Activated naive CD8-positive, alpha-beta T cell (primary cell): ENCODE results near the gene EHBP1.

Source experiments
- H3K27ac Mint-ChIP-seq: one replicate; pipeline ENCODE4 v1.8.0; 2021; ENCODE audit warnings: mixed read lengths
- H3K27me3 Mint-ChIP-seq: one replicate; pipeline ENCODE4 v1.8.0; 2021; ENCODE audit warnings: mixed read lengths
- H3K36me3 Mint-ChIP-seq: one replicate; pipeline ENCODE4 v1.8.0; 2021; ENCODE audit warnings: mixed read lengths
- H3K4me1 Mint-ChIP-seq: one replicate; pipeline ENCODE4 v1.8.0; 2021; ENCODE audit warnings: low read depth, mixed read lengths
- H3K4me3 Mint-ChIP-seq: one replicate; pipeline ENCODE4 v1.8.0; 2021; ENCODE audit warnings: mild to moderate bottlenecking, mixed read lengths
- H3K9me3 Mint-ChIP-seq: one replicate; pipeline ENCODE4 v1.8.0; 2021; ENCODE audit warnings: low read depth, mixed read lengths

EHBP1 gene

DNA sequence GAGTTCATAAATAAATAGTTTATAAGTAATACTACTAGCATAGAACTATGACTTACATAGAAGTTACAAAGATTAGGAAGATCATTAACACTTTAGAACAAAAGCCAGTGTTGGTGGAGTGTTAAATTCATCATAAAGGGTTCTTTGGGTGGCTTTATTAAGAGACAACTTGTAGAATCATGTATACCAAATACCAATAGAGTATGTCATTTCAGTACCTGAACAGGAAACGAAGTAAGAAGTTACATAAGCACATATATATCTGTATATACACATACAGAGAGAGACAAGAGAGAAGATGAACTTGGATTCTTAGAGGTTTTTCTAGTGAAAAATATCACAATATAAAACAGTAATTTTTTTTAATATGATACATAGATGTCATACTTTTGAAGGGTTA, 262.7 kb downstream of the EHBP1 start:
- no peak overlapping the region for H3K27ac Mint-ChIP-seq
- H3K36me3 Mint-ChIP-seq: peaks cover 16% of the 10 kb centered on the region
- no peaks in the 10 kb centered on the region for H3K27me3 Mint-ChIP-seq
- no peaks in the 10 kb centered on the region for H3K9me3 Mint-ChIP-seq
- H3K4me3 Mint-ChIP-seq: no peak overlapping the region
- no peaks in the 10 kb centered on the region for H3K4me1 Mint-ChIP-seq

DNA sequence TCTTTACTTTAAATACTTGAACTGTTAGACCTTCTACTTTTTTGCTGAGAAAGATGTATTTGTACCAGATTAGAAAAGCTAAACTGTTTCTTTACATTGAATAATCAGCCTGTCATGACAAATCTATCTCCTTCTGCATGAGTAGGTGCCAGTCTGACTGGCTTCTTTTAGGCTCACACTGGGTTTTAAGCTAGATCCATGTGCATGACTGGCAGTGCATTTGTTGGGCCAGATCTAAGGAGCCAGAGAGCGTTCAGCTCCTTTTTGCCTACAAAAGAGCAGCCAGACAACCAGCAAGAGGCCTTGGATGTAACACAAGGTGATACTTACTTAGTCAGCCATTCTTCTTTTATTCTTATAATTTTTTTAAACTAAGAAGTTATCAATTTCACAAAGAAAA, 263.2 kb downstream of the EHBP1 start:
- no peaks in the 10 kb centered on the region for H3K27me3 Mint-ChIP-seq
- no peaks in the 10 kb centered on the region for H3K9me3 Mint-ChIP-seq
- H3K27ac Mint-ChIP-seq: no peak overlapping the region
- H3K4me3 Mint-ChIP-seq: no peak overlapping the region
- peaks cover 16% of the 10 kb centered on the region for H3K36me3 Mint-ChIP-seq
- H3K4me1 Mint-ChIP-seq: no peaks in the 10 kb centered on the region

DNA sequence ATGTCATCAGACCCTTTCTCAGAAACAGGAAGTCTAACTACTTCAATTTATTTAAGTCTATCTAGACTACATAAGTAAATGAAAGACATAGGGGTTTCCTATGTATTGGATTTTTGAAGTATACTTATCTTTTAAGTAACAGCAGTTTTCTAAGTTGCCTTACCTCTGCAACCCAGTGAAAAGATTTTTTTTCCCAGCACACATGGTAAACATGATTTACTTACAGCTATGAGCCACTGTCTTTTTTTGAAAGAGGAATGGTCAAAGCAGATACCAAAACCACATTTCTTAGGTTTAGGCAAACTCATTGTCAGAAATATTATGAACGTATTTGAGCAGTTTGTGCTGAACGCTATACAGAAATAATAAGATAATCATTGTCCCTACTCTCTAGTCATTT, 266.4 kb downstream of the EHBP1 start:
- Mint-ChIP-seq H3K27ac (no peak overlapping the region), H3K9me3 (no peaks in the 10 kb centered on the region), H3K36me3 (peaks cover 16% of the 10 kb centered on the region), H3K4me3 (no peak overlapping the region), H3K27me3 (no peaks in the 10 kb centered on the region), H3K4me1 (no peaks in the 10 kb centered on the region)

DNA sequence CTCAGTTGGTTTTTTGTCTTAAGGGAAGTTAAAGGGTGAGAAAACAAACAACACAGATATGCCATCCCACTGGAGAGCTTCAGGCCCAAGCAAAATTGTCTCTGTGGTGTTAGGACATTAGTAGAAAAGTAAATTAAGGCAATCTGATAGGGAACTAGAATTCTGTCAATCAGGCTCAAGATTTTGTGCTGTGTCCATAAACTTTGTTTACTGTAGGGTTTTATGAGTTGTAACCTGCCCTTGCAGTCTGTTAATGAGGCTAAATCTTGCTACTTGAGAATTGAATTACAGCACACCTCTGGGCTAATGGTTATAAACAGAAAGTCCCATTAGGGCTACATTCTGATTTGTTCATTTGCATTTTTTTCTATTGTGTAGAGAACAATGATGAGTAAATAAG, 267.1 kb downstream of the EHBP1 start:
- H3K4me3 Mint-ChIP-seq: no peak overlapping the region
- H3K36me3 Mint-ChIP-seq: peaks cover 16% of the 10 kb centered on the region
- H3K4me1 Mint-ChIP-seq: no peaks in the 10 kb centered on the region
- H3K9me3 Mint-ChIP-seq: no peaks in the 10 kb centered on the region
- H3K27ac Mint-ChIP-seq: no peak overlapping the region
- no peaks in the 10 kb centered on the region for H3K27me3 Mint-ChIP-seq

DNA sequence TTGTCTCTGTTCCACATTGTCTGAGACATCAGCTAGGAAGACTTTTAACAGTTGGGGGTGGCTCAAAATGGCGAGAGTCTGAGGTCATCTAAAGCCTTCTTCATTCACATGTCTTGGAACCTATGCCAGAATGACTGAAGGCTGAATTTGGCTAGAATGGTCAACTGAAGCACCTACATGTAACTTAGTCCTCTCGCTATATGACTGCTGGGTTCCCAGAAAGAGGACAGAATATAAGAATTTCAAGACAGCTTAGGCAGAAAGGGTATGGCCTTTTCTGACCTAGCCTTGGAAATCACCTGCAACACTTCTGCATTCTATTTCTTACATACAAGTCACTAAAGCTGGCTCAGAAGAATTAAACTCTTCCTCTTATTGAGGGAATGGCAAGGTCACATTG, 269.5 kb downstream of the EHBP1 start:
- Mint-ChIP-seq H3K4me1 (no peaks in the 10 kb centered on the region), H3K27me3 (no peaks in the 10 kb centered on the region), H3K36me3 (peaks cover 15% of the 10 kb centered on the region), H3K27ac (no peak overlapping the region), H3K9me3 (no peaks in the 10 kb centered on the region), H3K4me3 (no peak overlapping the region)

DNA sequence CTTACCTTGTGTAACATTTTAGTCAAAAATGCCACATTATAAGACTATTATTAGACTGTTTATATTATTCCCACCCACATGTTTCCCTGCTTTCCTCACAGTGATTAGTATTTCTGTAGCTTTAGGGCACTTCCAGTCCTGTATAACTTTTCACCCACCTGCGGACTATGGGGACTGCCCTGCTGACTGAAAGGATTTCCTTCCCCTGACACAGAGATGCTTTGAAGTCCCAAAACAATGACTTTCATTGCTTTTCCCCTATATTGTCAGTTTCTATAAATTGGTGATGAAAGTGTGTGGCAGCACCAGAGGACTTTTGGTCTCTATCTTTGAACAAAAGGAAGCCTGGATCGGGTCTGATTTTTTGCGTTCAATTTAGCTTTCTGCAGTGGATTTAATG, 286.1 kb downstream of the EHBP1 start:
- H3K36me3 Mint-ChIP-seq: peaks cover 14% of the 10 kb centered on the region
- H3K4me3 Mint-ChIP-seq: no peak overlapping the region
- no peaks in the 10 kb centered on the region for H3K9me3 Mint-ChIP-seq
- H3K4me1 Mint-ChIP-seq: no peaks in the 10 kb centered on the region
- no peaks in the 10 kb centered on the region for H3K27me3 Mint-ChIP-seq
- H3K27ac Mint-ChIP-seq: no peak overlapping the region

DNA sequence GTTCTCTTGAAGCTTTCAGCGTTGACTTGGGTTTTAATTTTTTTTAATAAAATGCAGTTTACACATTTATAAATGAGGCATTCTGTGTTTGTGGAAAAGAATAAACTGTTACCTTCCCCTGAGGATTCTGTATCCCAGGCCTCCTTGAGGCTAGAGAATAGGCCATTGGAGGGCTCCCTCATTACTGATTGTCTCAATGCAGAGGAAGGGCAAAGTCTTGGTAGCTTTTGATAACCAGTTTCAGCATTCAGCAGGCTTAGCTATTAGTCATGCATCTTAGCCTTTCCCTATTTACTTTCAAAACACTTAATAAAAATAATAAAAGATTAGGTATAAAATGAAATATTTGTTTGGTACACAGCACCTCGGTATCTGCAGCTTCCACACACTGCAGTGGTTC, 287.0 kb downstream of the EHBP1 start:
- no peaks in the 10 kb centered on the region for H3K4me1 Mint-ChIP-seq
- H3K27ac Mint-ChIP-seq: no peak overlapping the region
- H3K9me3 Mint-ChIP-seq: no peaks in the 10 kb centered on the region
- peaks cover 20% of the 10 kb centered on the region for H3K36me3 Mint-ChIP-seq
- no peaks in the 10 kb centered on the region for H3K27me3 Mint-ChIP-seq
- H3K4me3 Mint-ChIP-seq: no peak overlapping the region

DNA sequence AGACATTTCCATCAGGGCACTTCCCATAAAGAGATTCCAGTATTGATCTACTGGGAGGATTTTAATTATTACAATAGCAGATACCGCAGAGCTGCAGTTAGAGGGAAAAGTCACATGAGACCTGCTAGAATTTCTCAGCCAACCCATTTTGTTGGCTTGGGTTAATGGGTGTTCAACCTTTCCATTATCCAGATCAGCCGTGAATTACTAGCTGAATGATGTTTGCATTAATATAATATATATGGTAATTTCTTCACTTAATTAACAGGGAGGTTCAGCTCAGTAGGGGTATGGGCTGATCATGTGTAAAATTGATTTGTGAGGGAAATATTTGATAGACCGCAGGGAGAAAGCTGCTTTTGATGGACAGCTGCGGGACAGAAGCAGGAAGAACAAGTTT, 288.7 kb downstream of the EHBP1 start:
- no peak overlapping the region for H3K4me3 Mint-ChIP-seq
- H3K27ac Mint-ChIP-seq: no peak overlapping the region
- no peaks in the 10 kb centered on the region for H3K9me3 Mint-ChIP-seq
- no peaks in the 10 kb centered on the region for H3K27me3 Mint-ChIP-seq
- H3K36me3 Mint-ChIP-seq: peaks cover 18% of the 10 kb centered on the region
- no peaks in the 10 kb centered on the region for H3K4me1 Mint-ChIP-seq

DNA sequence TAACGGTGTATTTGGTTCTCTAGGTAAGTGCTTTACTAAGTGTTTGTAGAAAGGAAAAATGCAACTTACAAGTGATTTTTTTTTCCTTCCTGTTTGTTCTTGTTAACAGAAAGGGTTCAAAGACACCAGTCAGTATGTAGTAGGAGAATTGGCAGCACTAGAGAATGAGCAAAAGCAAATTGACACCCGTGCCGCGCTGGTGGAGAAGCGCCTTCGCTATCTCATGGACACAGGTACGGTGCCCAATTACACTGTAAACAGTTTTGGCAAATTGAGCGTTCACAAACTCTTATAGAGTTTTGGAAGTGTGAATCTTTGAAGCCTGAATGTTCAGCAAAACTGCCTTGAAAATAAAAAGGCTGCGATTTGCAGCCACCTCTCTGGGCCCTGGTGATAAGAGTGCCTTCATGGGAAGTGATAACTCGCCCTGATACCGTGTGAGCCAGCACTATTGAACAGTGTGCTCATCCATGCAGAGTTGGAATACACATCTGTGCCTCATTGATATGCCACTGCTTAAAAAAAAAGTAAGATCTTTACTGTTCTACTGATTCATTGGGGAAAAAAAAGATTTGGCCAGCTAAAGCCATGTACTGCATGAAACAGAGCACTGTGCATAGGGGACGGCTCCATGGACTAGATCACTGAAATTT, 291.1 kb downstream of the EHBP1 start:
- H3K27ac Mint-ChIP-seq: no peak overlapping the region
- no peak overlapping the region for H3K4me3 Mint-ChIP-seq
- H3K36me3 Mint-ChIP-seq: peaks cover 21% of the 10 kb centered on the region
- no peaks in the 10 kb centered on the region for H3K4me1 Mint-ChIP-seq
- H3K27me3 Mint-ChIP-seq: no peaks in the 10 kb centered on the region
- H3K9me3 Mint-ChIP-seq: no peaks in the 10 kb centered on the region

DNA sequence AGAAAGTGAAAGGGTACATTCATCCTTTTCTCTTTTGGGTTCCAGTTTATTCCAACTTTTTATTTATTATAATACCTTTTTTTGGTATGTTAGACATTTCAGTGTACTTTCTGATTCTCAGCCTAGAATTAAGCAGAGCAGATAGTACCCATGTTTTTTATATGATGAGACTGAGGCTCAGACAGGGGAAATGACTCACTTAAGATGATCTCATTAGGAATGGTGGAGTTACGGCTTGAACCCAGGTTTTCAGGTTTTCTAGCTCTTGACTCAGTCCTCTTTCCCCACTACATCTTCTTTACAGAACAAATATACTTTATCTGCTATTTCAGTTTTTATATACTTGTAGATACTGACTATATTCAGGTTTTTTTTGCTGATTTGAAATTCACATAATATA, 293.4 kb downstream of the EHBP1 start:
- Mint-ChIP-seq H3K4me3 (no peak overlapping the region), H3K36me3 (peaks cover 25% of the 10 kb centered on the region), H3K9me3 (no peaks in the 10 kb centered on the region), H3K4me1 (no peaks in the 10 kb centered on the region), H3K27me3 (no peaks in the 10 kb centered on the region), H3K27ac (no peak overlapping the region)

DNA sequence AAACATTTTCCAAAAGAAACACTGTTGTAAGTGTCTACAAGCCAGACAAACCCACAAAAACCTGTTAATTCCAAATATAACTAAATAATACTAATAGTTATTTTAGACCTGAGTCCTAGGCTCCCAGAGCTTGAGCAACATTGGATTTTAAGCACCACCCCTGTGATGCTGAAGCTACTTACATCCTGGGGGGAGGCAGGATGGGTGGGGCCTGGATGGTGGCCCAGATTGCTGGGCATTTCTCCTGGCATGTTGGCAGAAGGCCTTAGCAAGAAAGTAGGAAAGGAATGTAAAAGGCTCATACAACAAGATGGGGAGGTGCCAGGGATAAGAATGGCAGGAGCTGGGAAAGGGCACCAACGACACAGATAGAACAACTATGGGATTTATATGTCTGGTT, 294.4 kb downstream of the EHBP1 start:
- peaks cover 27% of the 10 kb centered on the region for H3K36me3 Mint-ChIP-seq
- H3K27ac Mint-ChIP-seq: no peak overlapping the region
- H3K27me3 Mint-ChIP-seq: no peaks in the 10 kb centered on the region

DNA sequence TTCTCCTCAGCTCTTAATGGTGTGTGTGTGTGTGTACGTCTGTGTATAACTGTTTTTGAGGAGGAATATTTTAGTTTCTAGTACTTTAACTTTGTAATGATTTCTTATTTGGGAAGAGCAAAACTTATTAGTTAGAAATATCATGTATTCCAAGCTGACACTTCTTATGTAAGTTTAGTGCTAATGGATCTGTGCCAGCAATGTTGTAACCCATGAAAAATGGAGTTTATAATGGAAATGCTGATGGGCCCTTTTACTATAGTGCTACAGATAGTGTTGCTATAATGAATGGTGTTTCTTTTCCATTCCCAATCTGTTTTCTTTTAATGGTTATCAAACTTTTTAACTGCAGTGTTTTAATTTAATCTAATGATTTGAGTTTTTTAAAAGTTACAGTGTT, 295.3 kb downstream of the EHBP1 start:
- Mint-ChIP-seq H3K9me3 (no peaks in the 10 kb centered on the region), H3K36me3 (peaks cover 27% of the 10 kb centered on the region), H3K27ac (no peak overlapping the region), H3K4me3 (no peak overlapping the region), H3K4me1 (no peaks in the 10 kb centered on the region), H3K27me3 (no peaks in the 10 kb centered on the region)

More for the DNA sequence above, 294.4 kb downstream of the EHBP1 start:
- Mint-ChIP-seq H3K4me1 (no peaks in the 10 kb centered on the region), H3K4me3 (no peak overlapping the region), H3K9me3 (no peaks in the 10 kb centered on the region)

DNA sequence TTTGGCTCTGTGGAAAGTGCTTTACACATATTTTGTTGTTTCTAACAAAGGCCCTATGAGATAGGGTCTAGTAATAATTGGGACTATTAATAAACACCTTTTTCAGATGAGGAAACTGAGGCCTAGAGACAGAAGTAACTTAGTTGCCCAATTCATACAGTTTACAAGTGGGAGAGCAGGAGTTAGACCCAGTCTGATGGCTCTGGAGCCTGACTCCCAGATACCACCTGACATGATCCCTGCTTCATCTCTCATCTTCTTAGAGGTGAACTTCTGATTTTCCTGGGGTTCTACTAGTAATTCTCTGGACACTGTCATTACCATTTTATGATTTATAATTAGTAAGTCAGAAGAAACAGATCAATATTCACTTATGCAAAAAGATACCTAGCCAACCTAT, 296.1 kb downstream of the EHBP1 start:
- Mint-ChIP-seq H3K27me3 (no peaks in the 10 kb centered on the region), H3K9me3 (no peaks in the 10 kb centered on the region), H3K36me3 (peaks cover 27% of the 10 kb centered on the region), H3K4me3 (no peak overlapping the region), H3K27ac (no peak overlapping the region), H3K4me1 (no peaks in the 10 kb centered on the region)

DNA sequence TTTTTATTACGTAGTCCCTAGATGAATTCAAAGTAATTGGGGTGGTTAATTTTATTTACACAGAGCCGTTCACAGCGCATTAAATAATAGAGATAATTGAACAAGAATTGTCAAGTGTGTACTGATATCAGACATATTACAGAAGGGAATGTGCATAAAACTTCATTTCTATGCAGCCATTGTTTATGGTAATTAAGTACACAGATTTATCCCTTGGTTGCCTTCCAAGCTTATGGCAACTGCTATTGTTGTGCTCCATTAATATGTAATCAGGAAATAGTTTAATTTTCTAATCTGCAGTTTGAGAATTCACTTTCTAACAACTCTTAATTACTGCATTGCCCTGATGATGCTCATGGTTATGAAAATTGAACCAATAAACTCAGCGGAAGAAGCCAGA, 297.8 kb downstream of the EHBP1 start:
- no peaks in the 10 kb centered on the region for H3K4me1 Mint-ChIP-seq
- H3K4me3 Mint-ChIP-seq: no peak overlapping the region
- H3K9me3 Mint-ChIP-seq: no peaks in the 10 kb centered on the region
- H3K36me3 Mint-ChIP-seq: peaks cover 23% of the 10 kb centered on the region
- no peaks in the 10 kb centered on the region for H3K27me3 Mint-ChIP-seq
- H3K27ac Mint-ChIP-seq: no peak overlapping the region

DNA sequence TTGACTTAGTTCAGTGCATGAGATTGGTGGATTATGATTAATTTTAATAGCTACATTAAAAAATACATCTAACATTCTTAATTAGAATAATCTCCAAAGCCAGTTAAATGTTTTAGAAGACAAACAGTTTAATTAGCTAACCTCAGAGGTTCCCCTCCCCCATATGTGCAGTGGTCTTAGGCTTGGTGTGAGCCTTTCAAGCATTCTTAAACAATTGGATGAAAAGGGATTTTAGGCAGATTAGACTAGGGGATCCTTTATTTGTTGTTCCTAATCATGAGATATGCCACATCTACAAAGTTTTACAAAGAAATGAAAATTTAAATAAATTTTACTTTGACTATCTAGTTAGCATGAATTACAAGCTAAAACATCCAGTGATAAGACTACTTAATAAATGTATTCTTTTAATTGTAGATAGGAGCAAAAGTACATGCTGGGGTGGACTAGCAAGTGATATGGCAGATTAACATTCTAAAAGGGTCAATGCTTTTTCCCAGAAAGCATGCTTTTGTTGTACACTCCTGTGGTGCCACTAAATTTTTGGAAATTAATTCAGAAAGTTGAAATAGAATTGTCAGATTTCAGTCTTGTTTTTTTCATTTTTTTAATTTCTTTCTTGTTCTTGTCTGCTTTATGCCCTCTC, 302.4 kb downstream of the EHBP1 start:
- Mint-ChIP-seq H3K9me3 (no peaks in the 10 kb centered on the region), H3K36me3 (peaks cover 12% of the 10 kb centered on the region), H3K27ac (no peak overlapping the region), H3K4me3 (no peak overlapping the region), H3K27me3 (no peaks in the 10 kb centered on the region), H3K4me1 (no peaks in the 10 kb centered on the region)

DNA sequence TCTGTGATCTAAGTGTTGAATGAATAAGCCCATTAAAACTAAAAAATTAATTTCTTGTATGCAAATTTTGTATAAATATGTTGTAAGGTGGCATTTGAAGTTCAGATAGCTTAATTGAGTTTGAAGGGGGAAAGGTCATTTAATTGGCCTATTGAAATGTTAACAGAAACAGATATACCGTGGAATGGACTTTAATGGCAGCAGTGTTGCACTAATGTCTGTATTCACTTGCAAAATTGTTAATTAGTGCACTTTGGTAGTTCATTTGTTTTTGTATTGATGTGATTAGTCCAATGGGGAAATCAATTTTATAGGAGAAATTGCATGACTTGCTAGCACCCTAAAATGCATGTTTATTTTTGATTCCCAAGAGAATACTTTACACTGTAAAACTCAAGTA, 303.3 kb downstream of the EHBP1 start:
- Mint-ChIP-seq H3K9me3 (no peaks in the 10 kb centered on the region), H3K27ac (no peak overlapping the region), H3K36me3 (peaks cover 20% of the 10 kb centered on the region), H3K4me3 (no peak overlapping the region), H3K4me1 (no peaks in the 10 kb centered on the region), H3K27me3 (no peaks in the 10 kb centered on the region)
